Fibroblast of gingiva (primary cell): Measurements from ENCODE around the gene POU2F2.

Source experiments
- DNase-seq: peaks from one replicate; pipeline ENCODE4 v3.0.0-alpha.2; 2011; ENCODE audit warnings: low read depth

The POU2F2 gene

DNA sequence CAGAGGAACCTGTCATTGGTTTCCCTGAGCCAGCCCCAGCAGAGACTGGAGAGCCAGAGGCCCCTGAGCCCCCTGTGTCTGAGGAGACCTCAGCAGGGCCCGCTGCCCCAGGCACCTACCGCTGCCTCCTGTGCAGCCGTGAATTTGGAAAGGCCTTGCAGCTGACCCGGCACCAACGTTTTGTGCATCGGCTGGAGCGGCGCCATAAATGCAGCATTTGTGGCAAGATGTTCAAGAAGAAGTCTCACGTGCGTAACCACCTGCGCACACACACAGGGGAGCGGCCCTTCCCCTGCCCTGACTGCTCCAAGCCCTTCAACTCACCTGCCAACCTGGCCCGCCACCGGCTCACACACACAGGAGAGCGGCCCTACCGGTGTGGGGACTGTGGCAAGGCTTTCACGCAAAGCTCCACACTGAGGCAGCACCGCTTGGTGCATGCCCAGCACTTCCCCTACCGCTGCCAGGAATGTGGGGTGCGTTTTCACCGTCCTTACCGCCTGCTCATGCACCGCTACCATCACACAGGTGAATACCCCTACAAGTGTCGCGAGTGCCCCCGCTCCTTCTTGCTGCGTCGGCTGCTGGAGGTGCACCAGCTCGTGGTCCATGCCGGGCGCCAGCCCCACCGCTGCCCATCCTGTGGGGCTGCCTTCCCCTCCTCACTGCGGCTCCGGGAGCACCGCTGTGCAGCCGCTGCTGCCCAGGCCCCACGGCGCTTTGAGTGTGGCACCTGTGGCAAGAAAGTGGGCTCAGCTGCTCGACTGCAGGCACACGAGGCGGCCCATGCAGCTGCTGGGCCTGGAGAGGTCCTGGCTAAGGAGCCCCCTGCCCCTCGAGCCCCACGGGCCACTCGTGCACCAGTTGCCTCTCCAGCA lies 52.1 kb downstream of the POU2F2 start:
- DNase-seq, result no peak

DNA sequence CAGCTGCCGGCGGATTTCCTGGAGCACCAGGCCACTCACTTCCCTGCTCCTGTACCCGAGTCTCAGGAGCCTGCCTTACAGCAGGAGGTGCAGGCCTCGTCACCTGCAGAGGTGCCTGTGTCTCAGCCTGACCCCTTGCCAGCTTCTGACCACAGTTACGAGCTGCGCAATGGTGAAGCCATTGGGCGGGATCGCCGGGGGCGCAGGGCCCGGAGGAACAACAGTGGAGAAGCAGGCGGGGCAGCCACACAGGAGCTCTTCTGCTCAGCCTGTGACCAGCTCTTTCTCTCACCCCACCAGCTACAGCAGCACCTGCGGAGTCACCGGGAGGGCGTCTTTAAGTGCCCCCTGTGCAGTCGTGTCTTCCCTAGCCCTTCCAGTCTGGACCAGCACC lies 53.0 kb downstream of the POU2F2 start:
- no peak for DNase-seq

DNA sequence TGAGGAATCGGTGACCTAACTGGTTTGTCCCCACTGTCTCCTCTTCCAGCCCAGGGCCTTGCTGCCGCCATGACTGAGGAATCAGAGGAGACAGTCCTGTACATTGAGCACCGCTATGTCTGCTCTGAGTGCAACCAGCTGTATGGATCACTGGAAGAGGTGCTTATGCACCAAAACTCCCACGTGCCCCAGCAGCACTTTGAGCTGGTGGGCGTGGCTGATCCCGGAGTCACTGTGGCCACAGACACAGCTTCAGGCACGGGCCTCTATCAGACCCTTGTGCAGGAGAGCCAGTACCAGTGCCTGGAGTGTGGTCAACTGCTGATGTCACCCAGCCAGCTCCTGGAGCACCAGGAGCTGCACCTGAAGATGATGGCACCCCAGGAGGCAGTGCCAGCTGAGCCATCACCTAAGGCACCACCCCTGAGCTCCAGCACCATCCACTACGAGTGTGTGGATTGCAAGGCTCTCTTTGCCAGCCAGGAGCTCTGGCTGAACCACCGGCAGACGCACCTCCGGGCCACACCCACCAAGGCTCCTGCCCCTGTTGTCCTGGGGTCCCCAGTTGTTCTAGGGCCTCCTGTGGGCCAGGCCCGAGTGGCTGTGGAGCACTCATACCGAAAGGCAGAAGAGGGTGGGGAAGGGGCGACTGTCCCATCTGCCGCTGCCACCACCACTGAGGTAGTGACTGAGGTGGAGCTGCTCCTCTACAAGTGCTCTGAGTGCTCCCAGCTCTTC lies 53.5 kb downstream of the POU2F2 start:
- DNase-seq, result no peak

DNA sequence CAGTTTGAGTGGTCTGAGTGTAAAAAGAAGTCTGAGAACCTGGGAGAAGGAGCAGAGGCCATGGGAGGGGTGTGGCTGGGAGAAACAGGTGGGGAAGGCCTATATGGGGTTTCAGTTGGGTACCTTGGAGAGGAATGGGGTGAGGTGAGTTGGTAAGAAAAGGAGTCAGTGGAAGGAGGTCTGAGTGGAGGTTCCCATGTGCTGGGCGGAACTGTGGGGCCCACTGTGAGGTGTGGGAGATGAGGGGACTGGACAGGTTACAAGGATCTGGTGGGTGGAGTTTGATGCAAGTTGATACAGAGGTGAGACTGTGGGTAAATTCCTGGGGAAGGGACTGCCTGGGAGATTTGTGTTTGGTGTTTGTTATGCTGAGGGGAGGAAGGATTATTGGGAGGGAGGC lies 54.2 kb downstream of the POU2F2 start:
- no peak for DNase-seq

- DNase-seq, result no peak
Observed at GRCh38 chr19:42076380-42076944, 55.8 kb downstream of the POU2F2 start.

GRCh38 chr19:42075616-42076379 lies 56.4 kb downstream of the POU2F2 start, which contains the start of gene ZNF574:
ZNF574 (plus strand) TSS chr19:42076166; CDS start chr19:42078607, 2,441 bp downstream.
- DNase-seq, result peak; percentile 99

DNA sequence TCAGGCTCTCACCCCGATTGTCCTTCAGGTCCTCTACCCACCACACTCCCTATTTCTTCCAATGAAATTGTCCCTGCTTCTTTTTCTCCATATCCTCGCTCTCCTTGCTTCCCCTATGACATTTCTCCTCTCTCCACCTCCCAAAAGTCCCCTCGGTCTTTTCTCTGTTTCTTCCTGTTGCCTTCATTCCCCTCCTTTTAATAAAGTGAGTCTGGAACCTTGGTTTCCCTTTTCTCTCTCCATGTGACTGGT lies 57.0 kb downstream of the POU2F2 start:
- DNase-seq, result no peak

GRCh38 chr19:42074513-42075363 lies 57.5 kb downstream of the POU2F2 start:
- no peak for DNase-seq

- no peak for DNase-seq
Observed at GRCh38 chr19:42071247-42071646, 61.0 kb downstream of the POU2F2 start.

GRCh38 chr19:42069619-42070351 lies 62.5 kb downstream of the POU2F2 start, which contains the start of gene GRIK5:
GRIK5 (minus strand) TSS chr19:42070206; CDS start chr19:42065770, 4,436 bp downstream.
- DNase-seq, result no peak

- no peak for DNase-seq
Observed at GRCh38 chr19:42068756-42069571, 63.3 kb downstream of the POU2F2 start.

GRCh38 chr19:42068361-42068755 lies 63.9 kb downstream of the POU2F2 start:
- no peak for DNase-seq

DNA sequence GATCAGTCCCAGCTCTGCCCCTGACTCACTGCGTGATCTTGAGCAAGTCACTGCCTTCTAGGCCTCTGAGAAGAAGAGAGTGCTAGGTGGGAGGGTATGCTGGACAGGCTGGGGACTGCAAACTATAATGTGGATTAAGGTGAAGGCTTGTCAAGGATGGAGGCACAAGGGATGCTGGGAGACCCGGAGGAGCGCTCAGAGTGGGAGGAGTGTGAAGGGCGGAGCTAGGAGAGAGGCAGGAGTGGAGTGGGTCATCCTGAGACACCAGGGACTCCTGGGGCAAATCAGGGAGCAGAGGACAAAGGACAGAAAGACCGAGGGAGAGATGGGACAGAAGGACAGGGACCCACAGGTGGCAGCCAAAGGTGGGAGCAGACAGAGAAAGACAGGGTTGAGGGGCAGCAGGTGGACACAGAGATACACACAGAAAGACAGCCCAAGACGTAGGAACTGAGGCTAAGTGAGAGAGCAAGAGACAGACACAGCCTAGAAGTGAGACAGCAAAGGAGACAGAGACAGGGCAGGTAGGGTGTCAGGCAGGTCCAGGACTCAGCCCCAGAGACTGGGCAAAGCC lies 64.8 kb downstream of the POU2F2 start:
- DNase-seq, result no peak

DNA sequence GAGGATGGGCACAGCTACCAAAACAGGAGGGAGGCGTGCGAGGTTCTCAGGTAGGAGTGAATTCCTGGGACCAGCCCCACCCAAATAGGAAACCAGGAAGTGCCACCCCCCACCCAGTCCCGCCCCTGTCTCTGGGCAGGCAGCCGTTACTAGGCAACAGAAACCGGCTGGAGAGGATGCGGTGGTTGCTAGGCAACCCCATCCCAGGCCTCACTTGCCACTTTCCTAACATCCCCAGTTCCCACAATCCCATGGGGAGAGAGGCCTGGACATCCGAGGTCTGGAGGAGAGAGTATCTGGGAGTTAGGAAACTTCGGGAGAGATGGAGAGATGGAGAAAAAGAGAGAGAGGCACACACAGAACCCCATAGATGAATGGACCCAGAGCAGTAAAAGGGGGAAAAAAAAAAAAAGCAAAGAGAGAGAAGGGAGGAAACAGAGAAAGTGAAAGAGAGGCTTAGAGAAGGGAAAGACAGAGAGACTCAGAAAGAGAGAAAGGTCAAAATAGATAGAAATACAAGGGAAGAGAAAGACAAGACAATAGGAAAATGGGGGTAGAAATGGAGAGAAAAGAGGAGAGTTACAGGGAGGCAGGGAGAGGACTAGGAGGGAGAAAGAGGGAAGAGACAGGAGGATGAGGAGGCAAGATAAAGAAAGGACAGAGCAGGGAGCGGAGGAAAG lies 66.0 kb downstream of the POU2F2 start:
- DNase-seq, result no peak

- no peak for DNase-seq
Observed at GRCh38 chr19:42065511-42065910, 66.7 kb downstream of the POU2F2 start.

- no peak for DNase-seq
Observed at GRCh38 chr19:42065051-42065450, 67.2 kb downstream of the POU2F2 start.

GRCh38 chr19:42064432-42064831 lies 67.8 kb downstream of the POU2F2 start:
- DNase-seq, result no peak

GRCh38 chr19:42062381-42062780 lies 69.9 kb downstream of the POU2F2 start:
- no peak for DNase-seq

DNA sequence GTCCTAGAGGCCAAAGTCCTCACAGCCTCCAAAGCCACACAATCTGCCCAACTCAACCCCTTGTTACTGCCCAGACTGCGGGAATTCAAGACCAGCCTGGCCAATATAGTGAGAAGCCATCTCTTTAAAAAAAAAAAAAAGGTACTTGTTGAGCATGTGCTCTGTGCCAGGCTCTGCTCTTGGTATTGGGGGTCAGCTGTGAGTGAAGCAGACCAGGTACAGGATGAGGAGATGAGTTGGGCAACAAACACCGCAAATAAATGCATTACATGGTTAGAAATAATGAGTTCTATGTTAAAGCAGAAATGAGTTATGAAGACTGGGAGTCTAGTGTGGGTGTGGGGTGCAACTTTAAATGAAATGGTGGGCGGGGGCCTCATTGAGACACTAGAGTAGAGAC lies 72.1 kb downstream of the POU2F2 start:
- DNase-seq, result no peak
